Hepatocyte (in vitro differentiated cells): ENCODE measurements around the gene STK38. TPM values are rescaled to one million over a fixed set of nuclear protein-coding genes. Genes with fewer than 3 reads are reported as not detected.

Source experiments
- DNase-seq: peaks from one replicate; pipeline ENCODE4 v3.0.0-alpha.2; 2016; ENCODE audit warnings: low spot score
- H2AFZ ChIP-seq: fragments of 200-600 bp; sonication (generic); 2 replicates; pipeline ENCODE4 v1.6.0; 2016; ENCODE audit warnings: antibody characterized with exemption, mild to moderate bottlenecking
- H3K27ac ChIP-seq: fragments of 200-600 bp; sonication (generic); 2 replicates; pipeline ENCODE4 v1.5.1; 2016; ENCODE audit warnings: mild to moderate bottlenecking
- H3K27me3 ChIP-seq: fragments of 200-600 bp; sonication (generic); 2 replicates; pipeline ENCODE4 v1.6.1; 2016
- H3K36me3 ChIP-seq: fragments of 200-600 bp; sonication (generic); replicated peaks from 2 replicates; pipeline ENCODE4 v1.5.1; 2016; ENCODE audit warnings: low read depth; ENCODE audit not compliant: insufficient read depth
- H3K4me1 ChIP-seq: fragments of 200-600 bp; sonication (generic); 2 replicates; pipeline ENCODE4 v1.5.1; 2016; ENCODE audit warnings: mild to moderate bottlenecking, moderate library complexity; ENCODE audit not compliant: insufficient read depth
- H3K4me2 ChIP-seq: fragments of 200-600 bp; sonication (generic); 2 replicates; pipeline ENCODE4 v1.6.0; 2016
- H3K4me3 ChIP-seq: fragments of 200-600 bp; sonication (generic); 2 replicates; pipeline ENCODE4 v1.5.1; 2016; ENCODE audit warnings: mild to moderate bottlenecking
- H3K79me2 ChIP-seq: fragments of 200-600 bp; sonication (generic); 2 replicates; pipeline ENCODE4 v1.6.0; 2017; ENCODE audit warnings: mild to moderate bottlenecking
- H3K9me2 ChIP-seq: fragments of 200-600 bp; sonication (generic); replicated peaks from 2 replicates; pipeline ENCODE4 v1.6.0; 2017; ENCODE audit warnings: mild to moderate bottlenecking; ENCODE audit not compliant: insufficient read depth
- H3K9me3 ChIP-seq: fragments of 200-600 bp; sonication (generic); 2 replicates; pipeline ENCODE4 v1.5.1; 2016; ENCODE audit warnings: low read depth, mild to moderate bottlenecking
- H4K20me1 ChIP-seq: fragments of 200-600 bp; sonication (generic); 2 replicates; pipeline ENCODE4 v1.6.0; 2016; ENCODE audit warnings: mild to moderate bottlenecking; ENCODE audit not compliant: insufficient read depth, poor library complexity, severe bottlenecking
- CTCF ChIP-seq: fragments of 200-600 bp; sonication (generic); IDR thresholded peaks from 2 replicates; pipeline ENCODE4 v1.5.1; 2016; ENCODE audit warnings: antibody characterized with exemption, mild to moderate bottlenecking; ENCODE audit not compliant: poor library complexity
- EZH2 ChIP-seq: fragments of 200-600 bp; sonication (generic); IDR thresholded peaks from 2 replicates; pipeline ENCODE4 v1.6.1; 2016; ENCODE audit warnings: antibody characterized with exemption, mild to moderate bottlenecking, borderline replicate concordance
- EZH2phosphoT487 ChIP-seq: fragments of 200-600 bp; sonication (generic); IDR thresholded peaks from one replicate; pipeline ENCODE4 v1.6.1; 2018; ENCODE audit warnings: antibody characterized with exemption, mild to moderate bottlenecking, low read depth, moderate library complexity; ENCODE audit not compliant: unreplicated experiment, severe bottlenecking
- whole genome bisulfite sequencing: methylation state at CpG from one replicate; pipeline ENCODE4 v1.1.6; 2016; ENCODE audit warnings: low lambda C conversion rate; ENCODE audit errors: missing lambda C conversion rate; 5-methylcytosine and 5-hydroxymethylcytosine counted together
- polyA plus RNA-seq: library from polyadenylated mRNA; unstranded; fragments of >200 nt; fragmentation: Nextera tagmentation; extraction: Ambion mirVana; gene quantifications from 2 replicates; pipeline ENCODE4 v1.2.1, GENCODE V29; 2016
- total RNA-seq: library from RNA; depleted of rRNA; stranded (reverse); fragments of >200 nt; gene quantifications from 2 replicates; pipeline ENCODE4 v1.2.3, GENCODE V29; 2014

STK38 gene
- total and polyA plus RNA-seq, 2 experiments from 2014 or later = 27.7 to 39.1 TPM

DNA sequence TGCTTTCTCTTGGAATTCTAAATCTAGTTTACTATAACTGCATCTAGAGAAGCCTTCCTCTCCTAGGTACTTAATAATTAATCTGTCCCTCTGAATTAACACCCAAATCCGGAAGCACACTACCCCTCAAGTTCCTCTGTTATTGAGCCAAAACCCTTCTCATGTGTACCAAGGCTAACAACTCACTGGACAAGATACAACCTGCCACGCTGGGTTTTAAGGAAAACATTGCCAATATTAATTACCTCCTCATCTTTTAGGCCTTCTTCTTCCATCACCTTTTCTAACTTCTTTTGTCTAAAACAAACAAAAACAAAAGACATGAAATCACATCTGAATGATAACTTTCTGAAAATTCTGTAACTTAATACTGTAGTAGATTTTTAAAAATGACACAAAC is 21.9 kb downstream of the STK38 start:
- no peak overlapping the region for H3K4me3 ChIP-seq
- no peaks in the 10 kb centered on the region for H3K27me3 ChIP-seq
- no peaks in the 10 kb centered on the region for H3K4me1 ChIP-seq
- H3K9me3 ChIP-seq = no peaks in the 10 kb centered on the region
- peaks cover 28% of the 10 kb centered on the region for H3K79me2 ChIP-seq
- WGBS = 95% methylated on average over 2 of the region's 2 CpGs
- no peak overlapping the region for H2AFZ ChIP-seq
- no peaks in the 10 kb centered on the region for H3K9me2 ChIP-seq
- H3K4me2 ChIP-seq = no peak overlapping the region
- TF ChIP-seq EZH2phosphoT487 = no peak
- TF ChIP-seq EZH2 = no peak
- no peak for TF ChIP-seq CTCF
- H3K27ac ChIP-seq = no peak overlapping the region
- no peaks in the 10 kb centered on the region for H3K36me3 ChIP-seq
- H4K20me1 ChIP-seq = no peaks in the 10 kb centered on the region
- DNase-seq = no peak

DNA sequence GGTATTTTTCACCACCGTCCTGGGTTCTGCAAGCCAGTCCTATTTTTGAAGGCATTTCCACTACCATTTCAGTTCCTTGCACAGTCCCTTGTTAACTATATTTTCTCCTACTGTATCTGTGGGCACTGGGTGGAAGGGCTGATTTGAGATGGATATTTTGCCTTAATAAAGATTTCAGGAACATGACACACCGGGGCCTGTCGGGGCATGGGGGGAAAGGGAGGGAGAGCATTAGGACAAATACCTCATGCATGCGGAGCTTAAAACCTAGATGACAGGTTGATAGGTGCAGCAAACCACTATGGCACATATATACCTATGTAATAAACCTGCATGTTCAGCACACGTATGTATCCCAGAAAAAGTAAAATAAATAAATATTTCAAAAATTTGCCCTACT is 22.4 kb downstream of the STK38 start:
- no peak for DNase-seq
- H3K27ac ChIP-seq = no peak overlapping the region
- no peak overlapping the region for H3K4me3 ChIP-seq
- no peaks in the 10 kb centered on the region for H3K4me1 ChIP-seq
- no peaks in the 10 kb centered on the region for H3K36me3 ChIP-seq
- H3K9me2 ChIP-seq = no peaks in the 10 kb centered on the region
- H3K9me3 ChIP-seq = no peaks in the 10 kb centered on the region
- peaks cover 24% of the 10 kb centered on the region for H3K79me2 ChIP-seq
- no peak overlapping the region for H3K4me2 ChIP-seq
- H4K20me1 ChIP-seq = no peaks in the 10 kb centered on the region
- TF ChIP-seq EZH2phosphoT487 = no peak
- no peak for TF ChIP-seq EZH2
- TF ChIP-seq CTCF = no peak
- no peaks in the 10 kb centered on the region for H3K27me3 ChIP-seq
- WGBS = 97% methylated on average over 5 of the region's 5 CpGs
- no peak overlapping the region for H2AFZ ChIP-seq

GRCh38 chr6:36523936-36524499 is 23.3 kb downstream of the STK38 start:
- no peak for TF ChIP-seq CTCF
- no peak for TF ChIP-seq EZH2phosphoT487
- H3K4me1 ChIP-seq = no peaks in the 10 kb centered on the region
- H4K20me1 ChIP-seq = no peaks in the 10 kb centered on the region
- DNase-seq = no peak
- no peak overlapping the region for H2AFZ ChIP-seq
- WGBS = 92% methylated on average over 6 of the region's 6 CpGs
- peaks cover 18% of the 10 kb centered on the region for H3K79me2 ChIP-seq
- H3K4me3 ChIP-seq = no peak overlapping the region
- no peaks in the 10 kb centered on the region for H3K9me2 ChIP-seq
- H3K27me3 ChIP-seq = no peaks in the 10 kb centered on the region
- H3K27ac ChIP-seq = no peak overlapping the region
- no peaks in the 10 kb centered on the region for H3K9me3 ChIP-seq
- no peak overlapping the region for H3K4me2 ChIP-seq
- no peaks in the 10 kb centered on the region for H3K36me3 ChIP-seq

- WGBS = 98% methylated on average over 8 of the region's 8 CpGs
- H3K9me2 ChIP-seq = no peaks in the 10 kb centered on the region
- H3K4me2 ChIP-seq = no peak overlapping the region
- H3K27ac ChIP-seq = no peak overlapping the region
- H3K79me2 ChIP-seq = peaks cover 18% of the 10 kb centered on the region
- no peak overlapping the region for H3K4me3 ChIP-seq
- H3K9me3 ChIP-seq = no peaks in the 10 kb centered on the region
- H2AFZ ChIP-seq = no peak overlapping the region
- H3K36me3 ChIP-seq = no peaks in the 10 kb centered on the region
- no peaks in the 10 kb centered on the region for H3K27me3 ChIP-seq
- no peak for DNase-seq
- no peaks in the 10 kb centered on the region for H4K20me1 ChIP-seq
- TF ChIP-seq EZH2phosphoT487 (no peak), EZH2 (no peak), CTCF (no peak)
- H3K4me1 ChIP-seq = no peaks in the 10 kb centered on the region
Observed at GRCh38 chr6:36523451-36523850, 23.8 kb downstream of the STK38 start.
